Ectodermal cell (in vitro differentiated cells): ENCODE measurements around the gene NEB.
A peak's percentile ranks its signal among the peaks of the same experiment; 100 is the strongest.

ENCODE experiments used
- H3K27ac ChIP-seq: 2 replicates; pipeline ENCODE4 v1.7.0; 2013; ENCODE audit warnings: mild to moderate bottlenecking, low read depth, low read length; ENCODE audit not compliant: insufficient read depth, poor library complexity, severe bottlenecking
- H3K27me3 ChIP-seq: 2 replicates; pipeline ENCODE4 v1.7.0; 2013; ENCODE audit warnings: mild to moderate bottlenecking, low read length; ENCODE audit not compliant: insufficient read depth, control insufficient read depth, poor library complexity, severe bottlenecking
- H3K36me3 ChIP-seq: one replicate; pipeline ENCODE4 v1.7.0; 2013; ENCODE audit warnings: low read length; ENCODE audit not compliant: control insufficient read depth, insufficient read depth
- H3K4me1 ChIP-seq: one replicate; pipeline ENCODE4 v1.7.0; 2013; ENCODE audit warnings: low read length; ENCODE audit not compliant: control insufficient read depth, insufficient read depth
- H3K4me3 ChIP-seq: 2 replicates; pipeline ENCODE4 v1.7.0; 2013; ENCODE audit warnings: low read depth, low read length, control low read depth; ENCODE audit not compliant: insufficient read depth
- H3K9me3 ChIP-seq: 2 replicates; pipeline ENCODE4 v1.7.0; 2013; ENCODE audit warnings: mild to moderate bottlenecking, low read length, moderate library complexity; ENCODE audit not compliant: control insufficient read depth
- WGBS, 2 experiments: methylation state at CpG; one replicate each; pipeline ENCODE4 v1.1.7; 2013; ENCODE audit warnings: missing lambda C conversion rate in 2 of 2; 5-methylcytosine and 5-hydroxymethylcytosine counted together

Gene NEB

DNA sequence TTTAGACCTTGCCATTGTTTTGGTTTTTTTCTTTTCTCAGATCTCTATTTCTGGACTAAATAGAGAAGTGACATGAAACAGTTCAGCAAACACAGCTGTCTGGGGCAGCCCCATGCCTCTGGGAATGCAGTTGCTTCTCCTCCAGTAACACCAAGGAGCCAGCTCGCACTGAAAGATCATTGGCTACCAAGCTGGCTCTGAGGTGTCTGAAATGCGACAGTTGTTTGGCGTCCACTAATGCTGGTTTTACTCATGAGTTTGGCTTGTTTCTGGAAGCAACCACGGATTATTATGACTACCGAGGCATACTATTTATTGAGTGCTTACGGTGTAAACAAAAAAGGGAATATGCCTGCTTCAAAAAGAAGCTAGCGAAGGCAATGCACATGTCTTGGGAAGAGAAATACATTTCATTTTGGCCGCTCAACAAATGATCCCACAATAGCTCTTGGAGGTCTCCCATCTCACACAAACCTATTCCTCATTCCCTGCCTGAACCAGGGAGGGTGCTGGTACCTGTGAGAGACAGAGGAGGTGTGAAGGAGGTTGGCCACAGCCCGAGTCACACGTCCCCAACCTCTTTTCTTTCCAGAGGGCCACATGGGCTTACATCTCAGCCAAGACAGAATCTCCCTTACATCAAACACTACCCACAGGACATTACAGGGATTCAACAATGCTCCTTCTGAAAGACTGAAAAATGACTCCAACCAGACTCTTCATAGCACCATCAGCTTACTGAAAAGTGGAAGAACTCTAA, 37.5 kb upstream of the NEB start:
- Histone ChIP-seq H3K4me3 (no peak overlapping the region), H3K36me3 (no peaks in the 10 kb centered on the region), H3K27ac (no peak overlapping the region), H3K9me3 (no peaks in the 10 kb centered on the region), H3K27me3 (no peaks in the 10 kb centered on the region), H3K4me1 (no peaks in the 10 kb centered on the region)
- WGBS, 2 experiments, result 93% methylated on average over 9 to 10 of the region's 10 CpGs

DNA sequence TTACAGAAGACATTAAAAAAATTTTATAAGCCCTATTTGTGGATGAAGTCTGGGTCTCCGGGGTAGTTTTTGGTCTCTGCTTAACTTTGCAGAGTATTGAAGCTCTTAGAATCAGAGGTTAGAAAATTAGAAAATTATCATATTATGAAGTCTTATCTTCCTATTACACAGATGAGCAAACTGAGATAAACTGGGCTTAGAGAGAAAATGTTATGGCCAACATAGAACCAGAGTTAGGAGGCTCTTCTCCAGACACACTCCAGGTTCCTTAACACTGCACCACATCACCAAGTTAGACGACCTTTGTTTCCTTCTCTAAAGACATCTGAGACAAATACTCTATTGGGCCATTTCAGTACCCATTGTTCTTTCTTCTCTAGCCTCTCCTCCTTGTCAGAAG, 36.7 kb upstream of the NEB start:
- Histone ChIP-seq H3K36me3 (no peaks in the 10 kb centered on the region), H3K27me3 (no peaks in the 10 kb centered on the region), H3K4me3 (no peak overlapping the region), H3K9me3 (no peaks in the 10 kb centered on the region), H3K27ac (no peak overlapping the region), H3K4me1 (peaks cover 7% of the 10 kb centered on the region)
- WGBS, 2 experiments, result 68 to 74% methylated on average over 1 to 2 of the region's 2 CpGs

- no peaks in the 10 kb centered on the region for H3K36me3 ChIP-seq
- no peak overlapping the region for H3K4me3 ChIP-seq
- no peak overlapping the region for H3K27ac ChIP-seq
- peaks cover 9% of the 10 kb centered on the region for H3K4me1 ChIP-seq
- no peaks in the 10 kb centered on the region for H3K9me3 ChIP-seq
- 80 to 92% methylated on average over 1 of the region's 1 CpG for WGBS, 2 experiments
- H3K27me3 ChIP-seq, result no peaks in the 10 kb centered on the region
These were observed 35.3 kb upstream of the NEB start for GRCh38 chr2:151769606-151770005.

DNA sequence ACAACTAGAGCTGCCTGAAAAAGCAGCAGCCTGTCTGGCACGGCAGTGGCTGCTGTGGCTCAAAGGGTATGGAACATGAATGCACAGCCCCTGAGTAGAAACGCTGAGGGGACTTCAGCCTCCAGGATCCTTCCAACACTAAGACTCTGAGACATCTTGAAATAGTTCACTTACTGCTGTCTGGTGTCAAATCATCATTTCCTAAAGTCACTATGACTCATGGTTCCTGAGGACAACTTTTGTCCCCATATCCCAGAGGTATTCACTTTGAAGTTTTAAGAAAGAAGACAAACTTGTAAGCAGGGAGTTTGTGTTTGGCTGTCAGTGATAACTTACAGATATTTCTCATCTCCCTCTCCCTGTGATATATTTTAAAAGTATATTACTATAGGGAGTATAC, 33.3 kb upstream of the NEB start:
- Histone ChIP-seq H3K27ac (no peak overlapping the region), H3K36me3 (no peaks in the 10 kb centered on the region), H3K27me3 (no peaks in the 10 kb centered on the region), H3K4me3 (no peak overlapping the region), H3K9me3 (no peaks in the 10 kb centered on the region), H3K4me1 (peaks cover 9% of the 10 kb centered on the region)
- 80 to 84% methylated on average over 2 of the region's 2 CpGs for WGBS, 2 experiments

GRCh38 chr2:151766437-151767153, 32.3 kb upstream of the NEB start:
- Histone ChIP-seq H3K36me3 (no peaks in the 10 kb centered on the region), H3K9me3 (no peaks in the 10 kb centered on the region), H3K4me1 (peaks cover 9% of the 10 kb centered on the region), H3K4me3 (no peak overlapping the region), H3K27me3 (no peaks in the 10 kb centered on the region), H3K27ac (no peak overlapping the region)
- WGBS, 2 experiments, result 91% methylated on average over 4 of the region's 4 CpGs

GRCh38 chr2:151765760-151766410, 31.6 kb upstream of the NEB start:
- Histone ChIP-seq H3K36me3 (no peaks in the 10 kb centered on the region), H3K27me3 (no peaks in the 10 kb centered on the region), H3K4me3 (no peak overlapping the region), H3K9me3 (no peaks in the 10 kb centered on the region), H3K4me1 (peaks cover 9% of the 10 kb centered on the region), H3K27ac (no peak overlapping the region)
- 88% methylated on average over 10 of the region's 10 CpGs for WGBS, 2 experiments

DNA sequence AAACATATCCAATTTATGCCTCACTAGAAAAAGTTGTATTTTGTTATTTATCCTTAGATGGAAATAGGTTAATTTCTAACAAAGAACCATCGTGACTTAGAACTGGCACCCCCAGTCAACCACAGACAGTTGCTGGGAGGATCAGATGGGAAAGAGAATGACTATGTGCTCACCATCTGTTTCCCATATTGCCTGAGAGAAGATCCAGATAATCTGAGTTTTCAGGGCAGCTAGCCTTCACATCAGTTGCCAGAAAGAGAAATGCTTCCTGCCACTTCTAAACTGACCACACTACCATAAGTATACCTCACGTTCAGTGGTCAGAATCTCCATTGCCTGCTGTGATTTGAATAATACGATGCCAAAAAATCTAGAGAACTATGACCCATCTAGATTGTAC, 28.4 kb upstream of the NEB start:
- Histone ChIP-seq H3K36me3 (no peaks in the 10 kb centered on the region), H3K27me3 (no peaks in the 10 kb centered on the region), H3K4me3 (no peak overlapping the region), H3K9me3 (no peaks in the 10 kb centered on the region), H3K4me1 (peaks cover 15% of the 10 kb centered on the region), H3K27ac (no peak overlapping the region)
- 64 to 67% methylated on average over 3 of the region's 3 CpGs for WGBS, 2 experiments

GRCh38 chr2:151761687-151762086, 27.4 kb upstream of the NEB start:
- Histone ChIP-seq H3K27ac (no peak overlapping the region), H3K36me3 (no peaks in the 10 kb centered on the region), H3K4me3 (no peak overlapping the region), H3K27me3 (no peaks in the 10 kb centered on the region), H3K9me3 (no peaks in the 10 kb centered on the region), H3K4me1 (peaks cover 15% of the 10 kb centered on the region)

- WGBS, 2 experiments, result 93 to 96% methylated on average over 3 of the region's 3 CpGs
- Histone ChIP-seq H3K4me3 (no peak overlapping the region), H3K27me3 (no peaks in the 10 kb centered on the region), H3K27ac (no peak overlapping the region), H3K36me3 (no peaks in the 10 kb centered on the region), H3K9me3 (no peaks in the 10 kb centered on the region), H3K4me1 (peaks cover 10% of the 10 kb centered on the region)
These were observed 26.9 kb upstream of the NEB start for GRCh38 chr2:151761193-151761592.

DNA sequence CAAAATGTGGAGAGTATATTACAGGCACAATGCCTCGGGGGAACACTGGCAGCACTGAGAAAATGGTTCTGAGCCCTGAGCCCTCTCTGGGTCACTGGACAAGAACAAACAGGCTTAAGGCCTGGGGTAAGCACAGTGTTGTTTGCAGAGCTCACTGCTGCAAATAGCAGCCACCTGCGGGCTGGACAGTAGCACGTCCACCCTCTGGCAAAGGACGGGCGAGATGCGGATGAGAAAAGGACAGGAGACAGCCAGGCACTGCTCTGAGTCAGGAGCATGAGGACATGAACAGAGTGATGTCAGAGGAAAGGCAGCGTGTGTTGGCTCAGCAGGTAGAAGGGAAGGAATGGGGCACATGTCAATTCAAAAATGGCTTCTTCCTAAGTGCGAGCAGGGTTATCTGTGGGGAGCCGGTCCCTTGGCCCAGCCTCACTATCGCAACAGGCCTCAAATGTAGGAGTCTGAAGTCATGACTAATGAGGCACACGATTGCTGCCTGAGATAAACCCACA, 25.9 kb upstream of the NEB start:
- H3K9me3 ChIP-seq, result no peaks in the 10 kb centered on the region
- H3K4me1 ChIP-seq, result peaks cover 6% of the 10 kb centered on the region
- 80 to 82% methylated on average over 11 of the region's 11 CpGs for WGBS, 2 experiments
- no peaks in the 10 kb centered on the region for H3K36me3 ChIP-seq
- H3K27me3 ChIP-seq, result no peaks in the 10 kb centered on the region
- H3K27ac ChIP-seq, result peak overlapping the region; percentile 68
- no peak overlapping the region for H3K4me3 ChIP-seq
